ENCODE measurements around the gene FBXO31. TPM values are rescaled to one million over a fixed set of nuclear protein-coding genes. Genes with fewer than 3 reads are reported as not detected.
A peak's percentile ranks its signal among the peaks of the same experiment; 100 is the strongest.

Gene FBXO31
- total RNA-seq, 2 experiments from 2014 or later: 35.7 to 38.9 TPM

DNA sequence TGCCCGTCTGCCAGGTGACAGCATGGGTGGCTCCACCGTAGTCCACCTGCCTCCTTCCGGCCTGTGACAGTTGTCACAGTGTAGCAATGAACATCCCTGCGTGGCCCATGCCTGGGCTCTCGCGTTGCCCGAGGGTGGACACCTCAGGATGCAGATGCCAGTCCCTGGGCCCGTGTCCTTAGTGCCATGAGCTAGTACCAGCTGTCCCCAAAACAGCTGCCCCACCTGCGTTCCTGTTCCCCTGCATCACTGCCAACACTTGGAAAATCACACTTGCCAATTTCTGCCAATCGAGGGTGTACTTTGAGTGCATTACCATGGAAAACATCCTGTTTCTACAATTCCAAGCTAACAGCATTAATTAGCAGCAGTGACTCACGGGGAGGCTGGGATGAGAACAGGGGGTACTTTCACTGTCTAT is 57.4 kb downstream of the FBXO31 start:
- Mint-ChIP-seq H3K36me3 (ENCODE audit: low read depth) (peaks cover 23% of the 10 kb centered on the region), H3K4me1 (ENCODE audit: low read depth) (no peaks in the 10 kb centered on the region), H3K4me3 (no peak overlapping the region), H3K27ac (peak overlapping the region; percentile 17), H3K27me3 (no peaks in the 10 kb centered on the region), H3K9me3 (no peaks in the 10 kb centered on the region)
- H3K4me3 ChIP-seq (ENCODE audit: low read length): no peak overlapping the region
- no peaks in the 10 kb centered on the region for H3K9me3 ChIP-seq (ENCODE audit: control insufficient read depth in 1 of 2, insufficient read depth in 1 of 2, low read length in 2 of 2)
- intact Hi-C loops (cut with DNase I, micrococcal nuclease): loop anchor here in 1 of 2 experiments (10.0 kb wide), 2 partner anchors 439 to 629 kb away; partner anchors contain the start of genes BANP and KLHDC4
- DNase-seq (no peak), ATAC-seq (ENCODE audit: poor library complexity) (no peak)
- H3K4me1 ChIP-seq (ENCODE audit: insufficient read depth, low read length): peaks cover 6% of the 10 kb centered on the region
- POLR2A ChIA-PET: no interaction called here
- H3K27ac ChIP-seq (ENCODE audit: low read depth in 1 of 2, low read length in 2 of 2): no peak overlapping the region
- no peaks in the 10 kb centered on the region for H3K27me3 ChIP-seq (ENCODE audit: control insufficient read depth in 1 of 2, insufficient read depth in 2 of 2, low read length in 2 of 2)
- H3K36me3 ChIP-seq (ENCODE audit: insufficient read depth, low read length): peaks cover 22% of the 10 kb centered on the region
- CTCF ChIA-PET: no interaction called here
- TF ChIP-seq, protein P1, sequence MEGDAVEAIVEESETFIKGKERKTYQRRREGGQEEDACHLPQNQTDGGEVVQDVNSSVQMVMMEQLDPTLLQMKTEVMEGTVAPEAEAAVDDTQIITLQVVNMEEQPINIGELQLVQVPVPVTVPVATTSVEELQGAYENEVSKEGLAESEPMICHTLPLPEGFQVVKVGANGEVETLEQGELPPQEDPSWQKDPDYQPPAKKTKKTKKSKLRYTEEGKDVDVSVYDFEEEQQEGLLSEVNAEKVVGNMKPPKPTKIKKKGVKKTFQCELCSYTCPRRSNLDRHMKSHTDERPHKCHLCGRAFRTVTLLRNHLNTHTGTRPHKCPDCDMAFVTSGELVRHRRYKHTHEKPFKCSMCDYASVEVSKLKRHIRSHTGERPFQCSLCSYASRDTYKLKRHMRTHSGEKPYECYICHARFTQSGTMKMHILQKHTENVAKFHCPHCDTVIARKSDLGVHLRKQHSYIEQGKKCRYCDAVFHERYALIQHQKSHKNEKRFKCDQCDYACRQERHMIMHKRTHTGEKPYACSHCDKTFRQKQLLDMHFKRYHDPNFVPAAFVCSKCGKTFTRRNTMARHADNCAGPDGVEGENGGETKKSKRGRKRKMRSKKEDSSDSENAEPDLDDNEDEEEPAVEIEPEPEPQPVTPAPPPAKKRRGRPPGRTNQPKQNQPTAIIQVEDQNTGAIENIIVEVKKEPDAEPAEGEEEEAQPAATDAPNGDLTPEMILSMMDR (IDR thresholded peaks at IDR 0.05): no peak

DNA sequence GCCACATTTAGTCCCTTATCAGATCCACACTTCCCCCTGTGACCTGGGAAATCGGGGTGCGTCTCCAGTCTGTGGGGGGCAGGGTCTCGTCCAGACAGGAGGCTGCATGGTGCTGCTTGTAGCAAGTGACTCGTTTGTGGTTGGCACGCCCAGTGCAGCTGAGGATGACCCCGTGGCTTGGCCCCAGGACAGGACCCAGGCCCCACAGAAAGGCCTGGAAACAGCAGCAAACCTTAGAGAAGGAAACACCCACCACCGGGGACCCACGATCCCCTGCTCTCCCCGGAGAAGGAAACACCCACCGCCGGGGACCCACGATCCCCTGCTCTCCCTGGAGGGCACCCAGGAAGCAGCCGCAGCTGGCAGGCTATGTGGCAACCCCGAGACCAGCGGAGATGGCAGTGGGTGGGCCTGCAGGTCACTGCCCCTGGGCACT is 58.1 kb downstream of the FBXO31 start:
- intact Hi-C loops (cut with DNase I, micrococcal nuclease): loop anchor here (2.0 to 10.0 kb wide), 4 partner anchors 69 to 629 kb away; partner anchors contain the start of genes BANP (in 1 of the 2) and KLHDC4 (in 1 of the 2)
- ATAC-seq (ENCODE audit: poor library complexity) (no peak), DNase-seq (no peak)
- H3K36me3 Mint-ChIP-seq (ENCODE audit: low read depth): peaks cover 16% of the 10 kb centered on the region
- no peaks in the 10 kb centered on the region for H3K9me3 ChIP-seq (ENCODE audit: control insufficient read depth in 1 of 2, insufficient read depth in 1 of 2, low read length in 2 of 2)
- H3K27me3 Mint-ChIP-seq: no peaks in the 10 kb centered on the region
- H3K9me3 Mint-ChIP-seq: no peaks in the 10 kb centered on the region
- peaks cover 6% of the 10 kb centered on the region for H3K4me1 ChIP-seq (ENCODE audit: insufficient read depth, low read length)
- no peaks in the 10 kb centered on the region for H3K4me1 Mint-ChIP-seq (ENCODE audit: low read depth)
- ChIA-PET CTCF (interaction anchor here (0.8 to 1.4 kb wide), 2 partner anchors 10 to 69 kb away, joined by 3 to 4 read pairs; no protein-coding TSS in a partner anchor), POLR2A (no interaction called here)
- H3K27me3 ChIP-seq (ENCODE audit: control insufficient read depth in 1 of 2, insufficient read depth in 2 of 2, low read length in 2 of 2): no peaks in the 10 kb centered on the region
- no peak overlapping the region for H3K4me3 Mint-ChIP-seq
- TF ChIP-seq, protein P1 (IDR thresholded peaks at IDR 0.05): no peak
- no peak overlapping the region for H3K27ac Mint-ChIP-seq
- no peak overlapping the region for H3K4me3 ChIP-seq (ENCODE audit: low read length)
- H3K36me3 ChIP-seq (ENCODE audit: insufficient read depth, low read length): peaks cover 15% of the 10 kb centered on the region
- H3K27ac ChIP-seq (ENCODE audit: low read depth in 1 of 2, low read length in 2 of 2): no peak overlapping the region

DNA sequence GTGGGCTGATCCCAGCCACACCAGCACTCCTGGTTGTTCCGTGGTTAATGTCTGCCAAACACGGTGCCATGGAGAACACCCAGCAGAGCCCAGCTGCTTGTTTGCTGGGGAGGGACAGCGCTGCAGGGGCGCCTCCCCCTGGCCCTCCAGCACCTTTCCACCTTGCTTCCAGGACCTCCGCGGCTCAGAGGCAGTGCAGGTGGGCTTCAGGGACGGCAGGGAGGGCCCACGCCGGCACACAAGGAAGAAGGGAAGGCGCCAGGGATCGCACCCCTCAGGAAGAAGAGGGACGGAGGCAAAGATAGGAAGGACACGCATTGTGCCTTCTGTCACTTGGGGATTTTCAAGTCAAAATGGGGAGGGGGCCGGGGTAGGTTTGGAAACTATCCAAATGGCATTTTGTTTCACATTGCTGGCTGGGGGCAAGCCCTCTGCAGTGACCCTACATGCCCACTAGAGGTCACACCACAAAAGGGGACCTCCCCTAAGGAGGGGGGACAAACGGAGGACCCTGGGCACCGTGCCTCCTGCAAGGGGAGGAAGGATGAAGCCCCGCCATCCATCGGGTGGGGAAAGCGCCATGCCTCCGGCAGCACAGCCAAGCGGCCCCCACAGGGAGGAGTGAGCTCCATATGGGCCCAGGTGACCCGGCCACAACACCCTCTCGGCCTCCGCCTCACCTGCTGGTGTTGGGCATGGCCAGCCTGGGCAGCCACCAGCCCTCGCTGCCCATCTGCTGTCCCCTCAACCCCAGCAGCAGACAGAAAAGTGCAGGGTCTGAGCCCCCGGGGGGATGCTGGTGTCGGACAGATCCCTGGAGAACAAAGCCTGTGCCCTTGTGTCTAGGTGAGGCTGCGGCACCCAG is 58.9 kb downstream of the FBXO31 start:
- Histone ChIP-seq H3K27me3 (ENCODE audit: control insufficient read depth in 1 of 2, insufficient read depth in 2 of 2, low read length in 2 of 2) (no peaks in the 10 kb centered on the region), H3K4me1 (ENCODE audit: insufficient read depth, low read length) (peaks cover 6% of the 10 kb centered on the region), H3K9me3 (ENCODE audit: control insufficient read depth in 1 of 2, insufficient read depth in 1 of 2, low read length in 2 of 2) (no peaks in the 10 kb centered on the region), H3K4me3 (ENCODE audit: low read length) (no peak overlapping the region), H3K36me3 (ENCODE audit: insufficient read depth, low read length) (peaks cover 7% of the 10 kb centered on the region), H3K27ac (ENCODE audit: low read depth in 1 of 2, low read length in 2 of 2) (no peak overlapping the region)
- TF ChIP-seq, protein P1 (IDR thresholded peaks at IDR 0.05): peak; percentile 87
- no peak overlapping the region for H3K27ac Mint-ChIP-seq
- ChIA-PET POLR2A (interaction anchor here (1.4 kb wide), 1 partner anchor 59 kb away, joined by 5 read pairs; the partner anchor contains the start of gene FBXO31), CTCF (interaction anchor here (0.8 to 1.4 kb wide), 3 partner anchors 9 to 311 kb away, joined by 3 to 4 read pairs (median 3); no protein-coding TSS in a partner anchor)
- ATAC-seq (ENCODE audit: poor library complexity) (peak; percentile 96), DNase-seq (peak; percentile 20 to 73 (median 39))
- H3K36me3 Mint-ChIP-seq (ENCODE audit: low read depth): peaks cover 10% of the 10 kb centered on the region
- H3K27me3 Mint-ChIP-seq: no peaks in the 10 kb centered on the region
- no peaks in the 10 kb centered on the region for H3K9me3 Mint-ChIP-seq
- no peaks in the 10 kb centered on the region for H3K4me1 Mint-ChIP-seq (ENCODE audit: low read depth)
- intact Hi-C loops (cut with DNase I, micrococcal nuclease): loop anchor here (1.0 to 10.0 kb wide), 6 partner anchors 69 to 630 kb away; partner anchors contain the start of genes BANP (in 1 of the 2) and KLHDC4 (in 1 of the 2)
- H3K4me3 Mint-ChIP-seq: no peak overlapping the region

All from CD4-positive, alpha-beta T cell (primary cell).